Melanocyte of skin (primary cell): ENCODE data around the gene YTHDC1. TPM values are rescaled to one million over a fixed set of nuclear protein-coding genes. Genes with fewer than 3 reads are reported as not detected.

Experiments
- small RNA-seq, 2 donors: library from RNA; depleted of rRNA; stranded (forward); fragments of <200 nt; gene quantifications; one replicate each; pipeline ENCODE3, GENCODE V24; 2012
- total RNA-seq, 2 donors: library from RNA; depleted of rRNA; stranded (reverse); fragments of >200 nt; gene quantifications; 2 replicates each; pipeline ENCODE4 v1.2.3, GENCODE V29; 2012

The YTHDC1 gene
- total RNA-seq, result 10 to 100 TPM; 24.4 to 37.0 TPM

GRCh38 chr4:68349649-68350360 lies at the start of gene YTHDC1:
Gene YTHDC1 (minus strand): TSS chr4:68350090. CDS start chr4:68349753, 337 bp downstream.

Small RNA genes lying within 50 kb of the gene (small RNA-seq; reads per million reads assigned to genes)
- 0 reads per million in 2 donors for gene MT2P1

Other genes with a start within 250 kb of the YTHDC1 start
- under 1 TPM in 1 of 2 donors, not detected in 1; under 0.01 TPM for gene TMPRSS11F, start 220.2 kb downstream of the YTHDC1 start, total RNA-seq
- not detected for gene TMPRSS11B, start 104.4 kb downstream of the YTHDC1 start, total RNA-seq
- not detected for gene TMPRSS11E, start 97.4 kb upstream of the YTHDC1 start, total RNA-seq
- gene UGT2B17, start 226.2 kb upstream of the YTHDC1 start, total RNA-seq, result not detected